Measurements from ENCODE around the gene PNPLA1.
"Not testable (repeated sequence)": the region's sequence is repeated elsewhere in the genome, so short reads cannot be mapped to it uniquely, and the experiment has no call there.

The PNPLA1 gene

GRCh38 chr6:36338223-36338622, 68.4 kb downstream of the PNPLA1 start:
- H3K9me3 ChIP-seq (ENCODE audit: control insufficient read depth, insufficient read depth, low read depth, low read length); POLR2A ChIA-PET; H3K27ac ChIP-seq (ENCODE audit: extremely low read depth, low read depth, low read length); H3K4me3 ChIP-seq (ENCODE audit: low read depth, low read length); H3K36me3 ChIP-seq (ENCODE audit: control insufficient read depth in 2 of 2, insufficient read depth in 1 of 2, low read length in 2 of 2); H3K4me1 ChIP-seq (ENCODE audit: control insufficient read depth, insufficient read depth, low read length): not testable (repeated sequence)
- TF ChIP-seq ZNF366 (tag by site-specific recombination; conservative IDR thresholded peaks at IDR 0.05) = peak; percentile 78
- CTCF ChIA-PET = interaction anchor here (17.7 kb wide), 1 partner anchor 20 kb away, joined by 234 read pairs; no protein-coding TSS in a partner anchor

GRCh38 chr6:36339146-36339545, 69.3 kb downstream of the PNPLA1 start:
- ChIA-PET POLR2A (no interaction called here), CTCF (interaction anchor here (0.7 to 17.7 kb wide), 3 partner anchors 19 to 34 kb away, joined by 3 to 234 read pairs (median 57); no protein-coding TSS in a partner anchor)
- Histone ChIP-seq H3K4me1 (ENCODE audit: control insufficient read depth, insufficient read depth, low read length) (peaks cover 3% of the 10 kb centered on the region), H3K36me3 (ENCODE audit: control insufficient read depth in 2 of 2, insufficient read depth in 1 of 2, low read length in 2 of 2) (no peaks in the 10 kb centered on the region), H3K9me3 (ENCODE audit: control insufficient read depth, insufficient read depth, low read depth, low read length) (no peaks in the 10 kb centered on the region), H3K4me3 (ENCODE audit: low read depth, low read length) (no peak overlapping the region), H3K27ac (ENCODE audit: extremely low read depth, low read depth, low read length) (no peak overlapping the region)
- TF ChIP-seq MYNN (tag by site-specific recombination; IDR thresholded peaks at IDR 0.05; ENCODE audit: borderline replicate concordance) (no peak), ATF2 (tag by site-specific recombination; IDR thresholded peaks at IDR 0.05; ENCODE audit: low read depth) (no peak), PATZ1 (tag by site-specific recombination; IDR thresholded peaks at IDR 0.05) (no peak), ZNF707 (tag by site-specific recombination; IDR thresholded peaks at IDR 0.05) (no peak), ZNF10 (tag by site-specific recombination; IDR thresholded peaks at IDR 0.05) (no peak), ZNF184 (tag by site-specific recombination; IDR thresholded peaks at IDR 0.05) (no peak), INSM2 (tag by site-specific recombination; IDR thresholded peaks at IDR 0.05) (no peak), ZBTB26 (tag by site-specific recombination; optimal IDR thresholded peaks at IDR 0.05) (no peak), ZSCAN16 (tag by site-specific recombination; IDR thresholded peaks at IDR 0.05) (no peak), IKZF3 (tag by site-specific recombination; IDR thresholded peaks at IDR 0.05) (no peak), GLIS2 (tag by site-specific recombination; IDR thresholded peaks at IDR 0.05) (no peak), ZNF274 (IDR thresholded peaks at IDR 0.05; ENCODE audit: low read length) (no peak), ZNF274 (tag by site-specific recombination; IDR thresholded peaks at IDR 0.05; ENCODE audit: borderline replicate concordance) (no peak), ZNF112 (tag by site-specific recombination; IDR thresholded peaks at IDR 0.05) (no peak), KLF9 (tag by site-specific recombination; IDR thresholded peaks at IDR 0.05; ENCODE audit: low read depth) (no peak), ZNF645 (tag by site-specific recombination; IDR thresholded peaks at IDR 0.05) (no peak), ZBTB20 (tag by site-specific recombination; IDR thresholded peaks at IDR 0.05) (no peak), ZNF37A (tag by site-specific recombination; IDR thresholded peaks at IDR 0.05) (no peak)

Measured in HEK293 (cell line).